A172 (cell line): ENCODE data around the gene PKHD1. TPM values are rescaled to one million over a fixed set of nuclear protein-coding genes. Genes with fewer than 3 reads are reported as not detected.
A peak's percentile ranks its signal among the peaks of the same experiment; 100 is the strongest.
"Not testable (repeated sequence)": the region's sequence is repeated elsewhere in the genome, so short reads cannot be mapped to it uniquely, and the experiment has no call there.

Source experiments
- DNase-seq: peaks from one replicate; pipeline ENCODE4 v3.0.0-alpha.2; 2015; ENCODE audit warnings: low spot score
- total RNA-seq: library from RNA; depleted of rRNA; stranded (reverse); fragments of >200 nt; shearing (Covaris generic); gene quantifications from 2 replicates; pipeline ENCODE4 v1.2.3, GENCODE V29; 2014

The PKHD1 gene
- total RNA-seq, 1 experiment from 2014 or later: not detected

DNA sequence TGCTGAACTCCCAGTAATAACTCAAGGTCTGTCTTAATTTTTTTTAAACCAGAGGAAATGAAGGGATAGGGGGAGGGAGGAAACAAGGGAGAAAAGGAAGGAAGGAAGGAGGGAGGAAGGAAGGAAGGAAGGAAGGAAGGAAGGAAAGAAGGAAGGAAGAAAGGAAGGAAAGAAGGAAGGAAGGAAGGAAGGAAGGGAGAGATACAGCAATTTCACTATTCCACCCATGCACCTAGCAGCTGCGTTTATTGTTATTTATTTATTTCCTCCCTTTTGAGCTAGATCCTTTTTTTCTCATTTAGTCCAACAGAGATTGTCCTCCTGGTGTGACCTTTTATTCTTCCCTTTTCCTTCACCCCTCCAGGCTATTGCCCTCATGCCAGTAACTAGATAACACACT lies 97.6 kb downstream of the PKHD1 start:
- DNase-seq: no peak

DNA sequence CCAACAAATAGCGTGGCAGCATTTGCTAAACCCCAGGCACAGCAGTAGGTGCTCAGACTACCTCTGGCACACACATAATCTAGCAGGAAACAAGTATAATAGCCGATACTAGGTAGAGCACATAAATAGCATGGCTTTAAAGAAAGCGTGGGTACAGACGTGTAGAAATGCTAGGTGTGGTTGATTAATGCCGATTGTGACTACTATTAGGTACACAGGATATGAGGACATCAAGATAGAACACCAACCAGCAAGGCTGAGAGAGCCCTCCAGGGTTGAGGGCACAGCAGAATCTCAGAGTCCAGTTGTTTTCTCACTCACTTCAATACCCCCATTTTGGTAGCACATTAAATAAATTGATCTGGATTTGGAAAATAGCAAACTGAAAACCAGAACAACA lies 100.5 kb downstream of the PKHD1 start:
- no peak for DNase-seq

DNA sequence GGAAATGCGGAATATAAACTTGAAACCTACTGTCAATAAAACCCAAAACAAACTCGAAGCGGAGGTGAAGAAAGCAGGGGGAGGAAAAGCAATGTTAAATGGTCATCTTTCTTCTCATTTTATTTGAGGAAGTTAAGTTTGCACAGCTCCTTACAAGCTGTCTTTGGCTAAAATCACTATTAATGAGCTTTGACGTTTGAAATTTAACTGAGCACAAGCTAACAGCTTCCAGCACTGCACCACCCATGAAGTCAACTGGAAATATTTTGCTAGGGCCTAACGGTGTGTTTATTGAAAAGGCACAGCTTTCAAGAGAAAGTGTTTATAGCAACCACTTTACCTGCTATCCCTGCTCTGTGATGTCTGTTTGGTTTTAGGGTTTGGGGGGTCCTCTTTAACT lies 103.8 kb downstream of the PKHD1 start:
- no peak for DNase-seq

DNA sequence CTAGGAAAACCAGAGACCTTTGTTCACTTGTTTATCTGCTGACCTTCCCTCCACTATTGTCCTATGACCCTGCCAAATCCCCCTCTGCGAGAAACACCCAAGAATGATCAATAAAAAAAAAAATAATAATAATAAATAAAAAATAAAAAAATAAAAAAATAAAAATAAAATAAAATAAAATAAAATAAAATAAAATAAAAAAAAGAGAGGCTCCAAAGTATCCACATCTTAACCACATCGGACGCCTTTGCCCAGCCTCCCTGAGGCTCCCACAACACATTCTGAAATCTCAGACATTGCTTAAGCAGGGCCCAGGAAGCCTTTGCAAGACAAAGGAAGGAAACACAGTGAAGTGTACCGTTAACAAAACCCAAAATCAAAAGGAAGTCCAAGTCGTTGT lies 104.7 kb downstream of the PKHD1 start:
- not testable (repeated sequence) for DNase-seq

DNA sequence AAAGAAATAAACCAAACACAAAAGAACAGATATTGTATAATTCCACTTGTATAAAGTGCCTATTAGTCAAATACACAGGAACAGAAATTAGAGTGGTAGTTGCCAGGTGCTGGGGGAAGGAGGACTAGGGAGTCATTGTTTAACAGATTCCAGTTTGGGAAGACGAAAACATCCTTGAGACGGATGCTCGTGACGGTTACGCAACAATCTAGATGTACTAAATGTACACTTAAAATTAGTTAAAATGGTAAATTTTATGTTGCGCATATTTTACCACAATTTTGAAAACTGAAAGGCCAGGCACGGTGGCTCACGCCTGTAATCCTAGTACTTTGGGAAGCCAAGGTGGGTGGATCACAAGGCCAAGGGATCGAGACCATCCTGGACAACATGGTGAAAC lies 111.0 kb downstream of the PKHD1 start:
- DNase-seq: no peak

DNA sequence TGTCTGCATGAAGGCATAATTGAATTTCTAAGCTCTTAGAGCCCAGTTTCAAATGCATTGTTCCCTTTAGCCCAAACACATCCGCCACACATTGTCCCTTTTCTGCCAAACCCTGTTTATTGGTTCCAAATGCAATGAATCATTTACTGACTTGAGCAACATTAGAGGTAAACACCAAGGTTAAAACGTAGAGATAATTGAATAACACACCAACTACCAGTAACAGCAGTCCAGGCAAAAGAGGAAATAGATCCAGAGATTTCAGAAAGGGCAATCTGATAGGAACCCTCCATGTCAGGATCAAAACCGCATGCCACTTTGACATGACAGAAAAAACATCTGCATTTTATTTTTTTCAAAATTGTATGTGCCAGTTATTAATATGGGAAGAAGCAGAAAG lies 114.8 kb downstream of the PKHD1 start:
- no peak for DNase-seq

DNA sequence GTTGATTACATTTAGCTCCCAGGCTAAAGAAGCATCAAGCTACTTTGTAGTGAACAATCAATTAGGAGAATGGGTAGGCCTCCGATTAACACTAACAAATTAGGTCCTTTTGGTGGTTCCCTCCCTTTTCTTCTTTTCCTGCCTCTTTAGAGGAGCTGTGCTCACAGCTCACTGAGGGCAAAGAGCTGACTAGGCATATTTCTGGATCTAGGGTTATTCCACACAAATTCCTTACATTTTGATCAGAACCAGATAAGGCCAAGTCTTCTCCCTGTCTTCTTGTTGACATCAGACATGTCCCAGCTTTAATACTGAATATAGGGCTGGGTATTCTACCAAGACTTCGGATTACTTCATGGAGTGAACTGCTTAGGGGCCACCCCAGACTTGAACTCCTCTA lies 119.1 kb downstream of the PKHD1 start:
- no peak for DNase-seq

DNA sequence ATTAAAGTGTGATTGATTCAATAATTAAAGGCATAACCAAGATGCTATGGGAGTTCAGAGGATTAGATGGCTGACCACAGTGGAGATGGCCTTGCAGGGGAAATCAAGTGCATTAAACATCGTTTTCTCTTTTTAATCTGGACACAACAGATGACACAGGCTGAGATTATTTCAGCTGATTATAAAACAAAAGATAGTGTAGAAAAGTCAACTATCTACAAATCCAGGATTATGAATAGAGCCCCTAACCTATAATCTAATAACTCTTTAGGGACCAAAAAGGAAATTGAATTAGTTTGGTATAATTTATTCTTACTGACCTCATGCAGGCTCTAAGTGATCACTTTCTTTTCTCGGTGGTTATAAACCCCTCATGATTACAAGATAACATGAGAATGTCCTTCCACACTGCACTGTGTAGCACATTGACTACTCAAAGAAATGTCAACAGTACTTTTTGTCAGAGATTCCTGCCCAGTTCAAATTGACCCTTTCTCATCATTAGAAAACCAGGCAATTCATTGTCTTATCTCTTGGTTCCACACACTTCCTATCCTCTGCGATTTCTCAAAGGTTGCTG lies 122.1 kb downstream of the PKHD1 start:
- DNase-seq: no peak

DNA sequence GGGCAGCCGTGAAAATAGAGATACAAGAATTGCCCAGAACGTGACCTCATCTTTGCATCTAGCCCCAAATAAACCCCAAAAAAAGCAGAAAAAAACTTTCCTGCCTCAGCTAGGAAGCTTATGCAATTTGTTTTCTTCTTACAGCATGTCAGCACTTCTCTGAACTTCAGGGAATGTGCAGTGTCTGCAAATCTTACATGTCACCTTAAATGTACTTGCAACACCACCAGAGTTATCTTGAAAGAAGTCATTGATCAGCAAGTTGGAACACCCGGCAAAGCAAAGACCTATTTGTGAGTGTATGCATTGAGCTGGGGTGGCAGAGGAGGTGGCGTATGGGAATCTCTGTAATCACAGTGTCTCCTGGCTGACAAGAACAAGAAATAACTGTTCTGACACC lies 123.4 kb downstream of the PKHD1 start:
- no peak for DNase-seq

DNA sequence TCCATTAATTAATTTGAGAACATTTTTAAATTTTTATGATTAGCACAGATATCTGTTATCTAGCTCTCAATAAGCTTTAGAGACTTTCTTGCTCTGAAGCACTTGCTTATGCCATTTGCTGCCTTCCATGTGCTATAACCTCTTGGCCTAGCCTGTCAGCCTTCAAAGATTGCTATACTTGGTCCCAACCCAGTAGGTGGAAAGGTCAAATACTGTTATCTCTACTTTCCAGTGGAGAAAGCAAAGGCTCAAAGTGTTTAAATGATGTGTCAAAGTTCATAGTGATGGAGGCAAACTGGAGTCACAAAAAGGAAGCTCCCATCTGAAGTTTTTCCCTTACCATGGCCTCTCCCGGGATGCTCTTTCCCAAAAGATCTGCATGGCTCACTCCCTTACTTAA lies 125.1 kb downstream of the PKHD1 start:
- no peak for DNase-seq

DNA sequence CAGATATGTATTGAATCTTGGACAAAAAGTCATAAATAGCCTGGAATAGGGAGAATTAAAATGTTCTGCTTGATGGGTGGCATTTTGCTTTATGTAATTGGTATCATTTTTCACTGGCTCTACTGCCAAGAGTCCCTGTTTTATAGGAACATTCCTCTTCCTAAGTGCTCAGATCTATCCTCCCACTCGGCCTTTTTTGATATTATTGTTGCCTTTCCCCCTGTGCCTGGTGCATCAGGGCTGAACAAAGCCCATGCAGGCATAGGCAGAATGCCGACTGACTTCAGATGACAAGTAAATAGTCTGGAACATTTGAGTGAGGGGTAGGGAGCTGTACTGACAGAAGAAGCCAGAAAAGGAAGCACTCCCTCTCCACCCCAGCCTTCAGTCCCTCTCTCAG lies 127.0 kb downstream of the PKHD1 start:
- DNase-seq: no peak

DNA sequence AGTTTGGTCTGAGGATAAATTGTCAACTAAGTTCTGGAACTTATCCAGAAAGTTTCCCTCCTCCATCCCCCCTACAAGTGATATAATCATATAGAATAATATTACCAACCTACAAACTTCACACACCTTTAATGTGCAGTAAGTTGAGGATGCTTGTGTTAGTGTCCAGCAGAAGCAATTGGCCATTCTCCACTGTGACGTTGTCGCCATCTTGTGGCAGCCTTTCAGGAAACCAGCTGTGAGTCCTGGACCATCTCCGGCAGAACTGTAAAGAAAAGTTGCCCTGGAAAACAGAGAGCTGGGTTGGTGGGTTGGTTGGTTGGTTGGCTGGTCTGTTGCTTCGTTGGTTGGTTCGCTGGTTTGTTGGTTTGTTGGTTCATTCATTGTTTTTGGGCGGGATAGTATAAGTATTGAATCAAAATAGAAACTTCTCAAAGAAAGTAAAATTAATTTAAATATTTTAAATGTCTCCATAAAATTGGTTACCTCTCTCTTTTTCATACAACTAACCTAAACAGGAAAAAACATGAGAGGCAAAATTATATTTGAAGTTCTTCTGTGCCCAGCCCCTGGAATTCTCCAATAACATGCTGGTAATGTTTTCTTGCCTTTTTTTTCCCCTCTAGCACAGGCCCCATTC lies 127.5 kb downstream of the PKHD1 start:
- DNase-seq: peak; percentile 61

DNA sequence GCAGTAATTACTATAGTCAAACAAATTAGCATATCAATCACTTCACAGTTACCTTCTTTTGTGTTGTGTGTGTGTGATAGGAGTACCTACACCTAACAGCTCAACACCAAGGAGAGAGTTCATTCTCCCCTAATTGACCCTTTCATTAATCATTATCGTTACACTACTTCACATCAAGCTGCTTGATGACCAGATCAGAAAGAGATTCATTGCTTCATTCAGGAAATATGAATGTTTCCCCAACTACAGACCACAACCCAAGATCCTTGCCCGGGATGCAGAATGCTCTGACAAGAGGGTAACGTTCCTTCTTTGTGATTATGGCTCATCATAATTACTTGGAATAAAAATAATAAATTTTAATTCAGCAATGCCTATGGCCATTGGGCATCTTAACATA lies 132.7 kb downstream of the PKHD1 start:
- no peak for DNase-seq

DNA sequence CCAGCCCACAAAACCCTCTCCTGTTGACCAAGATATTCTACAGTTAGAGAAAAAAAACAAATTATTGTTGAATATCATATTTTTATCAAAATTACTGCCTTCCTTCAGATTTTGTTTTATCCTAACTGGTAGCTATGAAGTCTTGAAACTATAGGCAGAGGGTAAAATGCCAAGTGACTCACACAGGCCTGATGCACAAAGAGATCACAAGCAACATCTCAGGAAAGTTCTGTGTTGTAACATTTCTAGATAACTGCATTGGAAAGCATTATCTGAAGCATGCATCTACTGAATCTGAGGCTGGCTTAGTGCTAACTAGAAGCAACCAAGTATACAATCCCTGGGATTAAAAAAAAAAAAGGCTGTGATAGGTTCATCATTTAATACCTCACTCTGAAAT lies 134.2 kb downstream of the PKHD1 start:
- DNase-seq: no peak

DNA sequence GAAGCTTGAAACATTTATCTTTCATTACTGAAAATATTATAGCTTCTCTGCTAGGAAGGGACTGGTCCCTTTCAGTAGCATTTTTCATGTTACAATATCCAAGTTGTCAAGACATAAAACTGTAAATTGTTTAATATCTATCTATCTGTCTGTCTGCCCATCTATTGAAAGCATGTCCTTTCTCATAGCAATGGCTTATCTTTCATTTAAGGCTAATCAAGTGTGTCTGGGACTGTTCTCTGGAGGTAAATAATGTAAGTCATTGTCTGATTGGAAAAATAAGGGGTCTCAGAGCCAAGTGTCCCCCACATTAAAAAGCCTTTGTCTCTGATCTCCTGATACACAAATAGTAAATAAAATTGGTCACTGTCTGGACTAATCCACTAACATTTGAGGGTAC lies 135.5 kb downstream of the PKHD1 start:
- DNase-seq: no peak

DNA sequence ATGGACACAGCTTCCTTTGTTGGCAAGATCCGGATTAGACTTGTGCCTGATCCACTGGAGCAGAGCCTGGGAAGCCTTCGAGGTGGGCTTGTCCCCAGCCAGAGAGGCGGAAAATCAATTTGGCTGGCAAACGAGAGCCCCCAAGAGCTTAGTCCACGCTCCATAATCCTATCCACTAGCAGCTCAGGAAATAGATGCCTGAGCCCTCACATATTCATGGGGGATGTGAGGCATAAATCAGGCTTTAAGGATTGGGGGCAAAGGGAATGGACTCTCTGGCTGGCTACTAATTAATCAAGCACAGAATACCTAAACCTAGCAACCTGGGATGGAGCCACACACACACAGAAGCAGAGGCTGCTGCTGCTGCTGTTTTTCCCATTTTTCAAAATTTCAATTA lies 137.9 kb downstream of the PKHD1 start:
- no peak for DNase-seq

DNA sequence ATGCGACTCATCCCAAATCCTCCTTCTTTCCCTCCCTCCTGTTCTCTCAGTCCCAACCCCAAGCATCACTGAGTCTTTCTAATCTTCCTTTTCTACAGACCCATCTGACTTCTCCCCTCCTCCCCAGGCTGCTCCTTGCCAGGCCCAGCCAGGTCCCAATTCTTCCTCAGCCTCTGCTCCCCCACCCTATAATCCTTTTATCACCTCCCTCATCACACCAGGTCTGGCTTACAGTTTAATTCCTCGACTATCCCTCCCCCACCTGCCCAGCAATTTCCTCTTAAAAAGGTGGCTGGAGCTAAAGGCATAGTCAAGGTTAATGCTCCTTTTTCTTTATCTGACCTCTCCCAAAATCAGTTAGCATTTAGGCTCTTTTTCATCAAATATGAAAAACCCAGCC lies 147.7 kb downstream of the PKHD1 start:
- not testable (repeated sequence) for DNase-seq

DNA sequence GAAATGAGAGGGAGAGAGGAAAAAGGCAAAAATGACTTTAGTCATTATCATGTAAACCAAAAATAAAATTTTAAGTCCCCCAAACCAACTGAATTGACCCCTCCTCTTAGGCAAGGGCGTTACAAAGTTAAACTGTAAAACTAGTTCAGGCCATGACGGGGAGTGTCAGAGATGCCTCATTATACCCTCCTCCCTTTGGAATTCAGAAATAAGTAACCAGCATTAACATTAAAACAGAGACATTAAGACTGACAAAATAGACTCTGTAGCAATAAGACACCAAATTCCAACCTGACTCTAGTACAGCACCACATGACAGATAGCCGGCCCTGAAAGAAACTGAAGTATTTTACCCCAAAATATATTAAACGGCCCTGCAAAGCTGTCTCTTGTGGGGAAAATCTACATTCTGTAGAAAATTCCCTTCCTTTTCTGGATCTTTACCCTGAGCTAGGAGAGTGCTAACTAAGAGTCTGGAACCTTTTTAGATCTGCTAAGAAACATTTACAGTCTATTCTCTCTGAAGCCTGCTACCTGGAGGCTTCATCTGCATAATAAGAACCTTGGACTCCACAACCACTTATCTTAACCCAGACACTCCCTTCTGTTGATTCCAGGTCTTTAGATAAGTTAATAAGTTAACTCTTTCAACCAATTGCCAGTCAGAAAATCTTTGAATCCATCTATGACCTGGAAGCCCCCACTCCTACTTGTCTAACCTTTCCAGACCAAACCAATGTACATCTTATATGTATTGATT lies 150.7 kb downstream of the PKHD1 start:
- no peak for DNase-seq

DNA sequence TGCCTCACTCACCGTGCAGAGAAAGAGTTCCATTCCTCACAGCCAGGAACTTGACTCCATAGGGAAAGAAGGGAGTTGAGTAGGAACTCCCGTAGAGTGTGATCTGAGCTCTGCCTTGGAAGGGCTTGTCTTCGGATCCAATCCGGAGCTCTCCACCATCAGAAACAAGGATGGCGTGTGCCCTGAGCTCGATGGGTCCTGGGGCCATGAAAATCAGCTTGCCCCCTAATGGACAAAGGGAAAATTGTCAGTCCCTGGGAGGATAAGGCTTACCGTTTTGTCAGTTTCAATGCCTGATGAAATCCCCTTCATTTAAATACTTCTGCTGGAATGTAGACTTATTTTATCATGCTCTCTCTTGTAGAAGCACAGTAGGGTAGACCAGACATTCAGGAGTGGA lies 153.3 kb downstream of the PKHD1 start:
- peak; percentile 4 for DNase-seq

DNA sequence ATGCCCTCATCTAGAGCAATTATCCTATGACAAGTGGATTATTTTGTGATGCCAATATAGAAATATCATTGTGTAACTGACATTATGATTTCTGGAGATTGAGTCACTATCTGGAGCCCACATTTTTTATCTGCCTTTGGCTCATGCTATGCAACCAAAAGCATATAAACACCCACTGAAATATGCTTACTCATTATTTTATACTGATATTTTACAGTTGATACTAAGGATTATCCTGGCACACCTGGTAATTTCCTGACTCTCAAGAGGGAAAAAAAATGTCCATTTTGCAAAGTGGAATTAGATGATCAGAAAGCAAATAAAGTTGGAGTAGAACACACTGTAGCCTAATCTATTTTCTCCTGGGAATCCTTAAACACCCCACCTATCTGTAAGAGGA lies 154.5 kb downstream of the PKHD1 start:
- DNase-seq: no peak

DNA sequence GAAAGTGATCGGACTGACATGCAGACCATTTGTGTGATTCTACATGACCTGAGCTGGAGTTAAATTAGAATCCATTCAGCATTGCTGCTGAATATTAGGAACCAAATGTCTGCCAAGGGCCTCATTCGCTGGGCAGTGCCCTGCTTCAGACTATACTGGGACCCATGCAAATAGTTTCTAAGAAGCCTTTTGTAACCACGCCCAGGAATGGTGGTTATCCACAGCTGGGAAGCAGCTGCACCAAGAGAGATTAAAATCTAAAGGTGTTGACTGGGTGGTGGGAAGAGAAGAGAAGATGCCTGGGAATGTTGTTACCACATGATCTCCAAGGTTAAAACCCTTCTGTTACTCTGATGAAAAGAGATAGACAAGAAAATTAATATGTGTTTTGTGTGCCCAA lies 156.8 kb downstream of the PKHD1 start:
- no peak for DNase-seq

DNA sequence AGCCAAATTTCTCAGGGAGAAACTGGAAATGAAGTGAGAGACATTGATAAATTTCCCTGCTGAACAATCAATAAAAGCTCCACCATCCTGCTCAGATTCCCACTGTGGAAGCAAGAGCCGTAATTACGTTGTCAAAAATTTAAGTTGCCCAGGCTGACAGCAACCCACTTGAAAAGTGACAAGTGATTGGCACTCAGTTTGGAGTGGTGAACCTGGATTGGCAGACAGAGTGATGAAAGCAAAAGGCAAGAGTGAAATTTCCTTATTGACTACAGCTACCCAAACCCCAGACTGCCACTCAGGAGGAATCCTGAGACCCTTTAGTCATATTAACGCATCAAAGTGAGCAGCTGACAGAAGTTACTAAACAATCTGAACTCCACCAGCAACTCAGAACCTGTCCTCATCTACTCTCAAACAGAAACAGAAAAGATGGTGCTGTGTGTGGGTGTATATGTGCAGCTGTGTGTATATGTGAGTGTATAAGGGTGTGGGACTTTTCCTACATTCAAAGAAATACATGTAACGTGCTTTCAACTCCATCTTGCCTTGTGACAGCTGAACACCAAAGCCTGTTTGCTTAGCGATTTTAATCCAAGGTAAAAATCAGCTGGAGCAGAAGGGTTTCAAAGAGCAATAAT lies 157.4 kb downstream of the PKHD1 start:
- DNase-seq: no peak

DNA sequence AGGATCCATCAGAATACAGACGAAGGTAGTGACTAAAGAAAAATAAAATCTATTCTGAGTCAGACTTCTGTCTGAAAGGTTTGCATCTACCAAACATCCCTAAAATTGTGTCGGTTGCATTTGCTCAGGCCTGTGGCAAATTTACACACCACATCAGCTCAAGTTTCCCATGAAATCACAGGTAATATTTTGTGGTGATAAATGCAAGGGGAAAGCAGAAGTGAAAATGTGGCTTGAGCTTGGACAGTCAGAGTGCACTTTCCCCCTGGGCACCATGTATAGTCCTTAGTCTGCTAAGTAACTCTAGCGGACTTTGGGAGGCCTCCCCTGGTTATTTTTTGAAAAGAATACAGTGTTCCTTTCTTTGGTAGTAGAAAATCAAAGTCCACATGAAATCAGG lies 159.1 kb downstream of the PKHD1 start:
- no peak for DNase-seq
